Keratinocyte (primary cell): ENCODE results near the gene MPPE1.

ENCODE experiments used
- EZH2 ChIP-seq: IDR thresholded peaks from one replicate; pipeline ENCODE4 v1.6.1; 2012; ENCODE audit warnings: inconsistent platforms, mild to moderate bottlenecking, low read length, moderate library complexity
- TF ChIP-seq, protein P1 (sequence below), 3 experiments: IDR thresholded peaks in 1 of 3; conservative IDR thresholded peaks in 1 of 3; optimal IDR thresholded peaks in 1 of 3; 2 replicates in 2 of 3; 3 replicates in 1 of 3; pipeline versions ENCODE3 to v1.5.1; 2011; ENCODE audit warnings: low read length in 3 of 3, mild to moderate bottlenecking in 3 of 3, moderate library complexity in 2 of 3, control low read depth in 1 of 3, inconsistent platforms in 1 of 3; ENCODE audit not compliant: insufficient read depth in 2 of 3; ENCODE audit errors: extremely low read depth in 1 of 3

DNA sequence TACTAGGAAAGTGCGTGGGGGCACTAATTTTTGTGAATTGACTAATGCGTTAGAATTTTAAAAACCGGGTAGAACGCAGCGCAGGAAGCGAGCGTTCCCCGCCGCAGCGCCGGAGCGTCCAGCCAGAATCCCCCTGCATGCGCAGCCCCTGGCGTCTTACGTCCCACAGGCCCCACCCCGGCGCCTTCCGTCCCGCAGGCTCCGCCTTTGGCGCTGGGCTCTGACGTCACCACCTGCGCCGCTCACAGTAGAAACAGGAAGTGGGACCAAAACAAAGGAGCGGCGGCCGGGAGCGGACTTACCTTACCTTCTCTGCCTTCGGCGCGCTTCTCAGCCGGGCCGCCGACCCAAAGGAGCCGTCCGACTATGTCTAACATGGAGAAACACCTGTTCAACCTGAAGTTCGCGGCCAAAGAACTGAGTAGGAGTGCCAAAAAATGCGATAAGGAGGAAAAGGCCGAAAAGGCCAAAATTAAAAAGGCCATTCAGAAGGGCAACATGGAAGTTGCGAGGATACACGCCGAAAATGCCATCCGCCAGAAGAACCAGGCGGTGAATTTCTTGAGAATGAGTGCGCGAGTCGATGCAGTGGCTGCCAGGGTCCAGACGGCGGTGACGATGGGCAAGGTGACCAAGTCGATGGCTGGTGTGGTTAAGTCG, 56.8 kb downstream of the MPPE1 start, which contains the start of gene CHMP1B:
- TF ChIP-seq, protein P1, sequence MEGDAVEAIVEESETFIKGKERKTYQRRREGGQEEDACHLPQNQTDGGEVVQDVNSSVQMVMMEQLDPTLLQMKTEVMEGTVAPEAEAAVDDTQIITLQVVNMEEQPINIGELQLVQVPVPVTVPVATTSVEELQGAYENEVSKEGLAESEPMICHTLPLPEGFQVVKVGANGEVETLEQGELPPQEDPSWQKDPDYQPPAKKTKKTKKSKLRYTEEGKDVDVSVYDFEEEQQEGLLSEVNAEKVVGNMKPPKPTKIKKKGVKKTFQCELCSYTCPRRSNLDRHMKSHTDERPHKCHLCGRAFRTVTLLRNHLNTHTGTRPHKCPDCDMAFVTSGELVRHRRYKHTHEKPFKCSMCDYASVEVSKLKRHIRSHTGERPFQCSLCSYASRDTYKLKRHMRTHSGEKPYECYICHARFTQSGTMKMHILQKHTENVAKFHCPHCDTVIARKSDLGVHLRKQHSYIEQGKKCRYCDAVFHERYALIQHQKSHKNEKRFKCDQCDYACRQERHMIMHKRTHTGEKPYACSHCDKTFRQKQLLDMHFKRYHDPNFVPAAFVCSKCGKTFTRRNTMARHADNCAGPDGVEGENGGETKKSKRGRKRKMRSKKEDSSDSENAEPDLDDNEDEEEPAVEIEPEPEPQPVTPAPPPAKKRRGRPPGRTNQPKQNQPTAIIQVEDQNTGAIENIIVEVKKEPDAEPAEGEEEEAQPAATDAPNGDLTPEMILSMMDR (optimal IDR thresholded peaks at IDR 0.05 in 1 of 3, IDR thresholded peaks at IDR 0.05 in 1 of 3, conservative IDR thresholded peaks at IDR 0.05 in 1 of 3; ENCODE audit: extremely low read depth in 1 of 3, insufficient read depth in 2 of 3, low read length in 3 of 3): no peak
- TF ChIP-seq EZH2: no peak
